AML-193 (cell line): ENCODE data around the gene KIF26A.

Experiments used
- DNase-seq, 2 experiments: peaks; one replicate each; lab custom pipeline; 2025; lab: John Stamatoyannopoulos, UW

The KIF26A gene

DNA sequence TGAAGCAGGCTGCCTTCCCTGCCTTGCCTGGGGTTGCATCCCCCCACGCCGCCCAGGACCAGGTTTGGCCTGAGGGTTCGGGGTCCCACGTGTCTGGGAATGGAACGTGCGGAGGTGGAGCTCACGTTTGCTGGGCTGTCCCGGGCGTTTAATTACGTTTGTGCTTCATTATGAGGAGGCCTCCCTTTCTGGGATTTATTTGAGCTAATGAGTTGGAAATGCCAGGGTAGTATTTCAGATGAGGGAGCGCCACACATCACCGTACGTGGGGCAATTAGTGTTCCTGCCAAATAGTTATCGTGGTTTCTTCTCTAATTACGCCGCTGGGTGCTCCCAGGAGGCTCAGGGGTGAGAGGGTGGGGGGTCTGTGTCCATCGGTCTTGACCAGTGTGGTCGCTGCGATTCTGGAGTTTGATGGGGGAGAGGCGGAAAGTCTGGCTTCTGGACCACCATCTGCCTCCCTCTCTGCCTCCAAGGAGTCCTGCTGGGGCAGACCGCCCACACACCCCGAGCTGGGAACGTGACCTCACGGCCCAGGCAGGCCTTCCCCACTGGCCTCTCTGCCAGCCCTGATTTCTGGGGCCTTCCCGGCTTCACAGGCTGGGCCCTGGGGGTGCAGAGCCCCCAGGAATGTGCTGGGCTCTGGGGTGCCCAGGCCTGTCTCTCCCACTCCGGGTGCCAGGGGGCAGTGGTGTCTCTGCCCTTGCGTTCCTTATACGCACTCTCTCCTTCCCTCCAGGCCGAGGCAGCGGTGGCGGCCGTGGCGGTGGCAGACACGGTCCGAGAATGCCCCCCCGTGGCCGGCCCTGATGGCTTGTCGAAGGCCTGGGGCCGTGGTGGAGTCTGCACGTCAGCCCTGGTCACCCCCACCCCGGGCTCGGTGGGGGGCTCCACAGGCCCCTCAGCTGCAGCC lies 18.9 kb downstream of the KIF26A start:
- DNase-seq, result no peak

- DNase-seq, result no peak
Measured at GRCh38 chr14:104158827-104159798, 20.7 kb downstream of the KIF26A start.

- DNase-seq, result no peak
Measured at GRCh38 chr14:104159990-104160389, 21.6 kb downstream of the KIF26A start.

DNA sequence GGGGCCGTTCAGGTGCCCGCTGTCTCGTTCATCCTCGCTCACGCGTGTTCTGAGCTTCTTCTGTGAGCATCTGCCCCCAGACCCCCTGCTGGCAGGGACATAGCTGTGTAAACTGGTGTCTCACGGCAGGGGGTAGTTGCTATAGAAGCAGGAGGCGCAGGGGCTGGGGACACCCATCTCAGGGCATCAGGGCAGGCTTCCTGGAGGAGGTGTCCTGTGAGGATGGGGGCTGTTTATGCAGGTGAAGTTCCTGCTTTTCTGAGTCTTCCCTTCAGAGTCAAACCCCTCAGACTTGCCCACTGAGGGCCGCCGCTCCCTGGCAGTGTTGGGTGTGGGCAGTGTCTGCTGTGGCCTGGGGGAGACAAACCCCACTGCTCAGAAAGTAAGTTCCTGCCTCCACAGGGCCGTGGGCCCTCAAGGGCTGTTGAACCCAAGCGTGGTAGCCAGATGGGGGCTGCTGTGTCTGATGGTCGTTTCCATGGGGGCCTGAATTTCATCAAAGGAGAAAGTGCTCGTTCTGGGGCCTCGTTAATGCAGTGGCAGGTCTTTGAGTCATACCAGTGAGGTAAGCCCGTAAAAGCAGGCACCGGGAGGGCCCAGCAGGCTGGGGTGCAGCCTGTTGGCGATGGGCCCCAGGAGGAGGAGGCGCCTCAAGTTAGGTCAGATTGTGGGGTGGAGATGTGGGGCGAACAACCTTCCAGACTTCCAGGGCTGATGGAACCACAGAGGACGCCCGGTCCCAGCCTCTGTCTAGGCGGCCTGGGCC lies 23.4 kb downstream of the KIF26A start:
- no peak for DNase-seq

DNA sequence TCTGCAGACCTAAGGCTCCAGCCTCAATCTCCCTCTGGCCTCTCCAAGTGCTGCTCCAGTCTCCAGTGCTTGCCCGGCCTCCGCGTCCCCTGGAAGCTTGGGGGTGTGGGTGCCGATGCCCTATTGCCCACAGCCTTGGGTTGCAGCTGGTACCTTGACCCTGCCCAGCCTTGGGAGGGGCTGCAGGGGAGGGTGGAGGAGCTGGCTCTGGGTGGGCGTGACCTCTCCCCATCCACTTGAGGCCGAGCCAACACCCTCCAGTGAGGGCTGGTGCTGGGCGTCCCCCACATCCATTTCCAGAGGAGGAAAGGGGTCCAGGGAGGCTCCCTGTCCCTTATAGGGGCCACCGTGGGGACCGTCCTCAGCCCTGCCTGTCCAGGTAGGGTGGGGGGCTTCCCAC lies 24.1 kb downstream of the KIF26A start:
- no peak for DNase-seq

DNA sequence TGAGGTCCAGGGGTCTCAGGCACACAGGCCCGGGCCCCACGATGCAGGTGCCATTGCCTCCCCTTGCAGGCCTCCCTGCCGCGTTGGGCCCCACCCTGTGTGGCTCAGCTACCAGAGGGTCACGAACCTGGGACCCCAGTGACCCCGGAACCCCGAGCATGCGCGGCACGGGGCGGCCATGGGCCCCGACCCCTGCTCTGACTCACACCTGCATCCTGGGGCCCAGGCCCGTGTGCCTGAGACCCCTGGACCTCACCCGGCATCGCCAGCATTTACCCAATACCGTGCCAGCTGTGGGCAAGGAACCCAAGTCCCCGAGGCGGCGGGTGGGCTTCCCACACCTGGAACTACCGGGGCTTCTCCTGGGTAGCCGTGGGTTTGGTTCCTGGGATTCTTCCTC lies 25.2 kb downstream of the KIF26A start:
- no peak for DNase-seq

DNA sequence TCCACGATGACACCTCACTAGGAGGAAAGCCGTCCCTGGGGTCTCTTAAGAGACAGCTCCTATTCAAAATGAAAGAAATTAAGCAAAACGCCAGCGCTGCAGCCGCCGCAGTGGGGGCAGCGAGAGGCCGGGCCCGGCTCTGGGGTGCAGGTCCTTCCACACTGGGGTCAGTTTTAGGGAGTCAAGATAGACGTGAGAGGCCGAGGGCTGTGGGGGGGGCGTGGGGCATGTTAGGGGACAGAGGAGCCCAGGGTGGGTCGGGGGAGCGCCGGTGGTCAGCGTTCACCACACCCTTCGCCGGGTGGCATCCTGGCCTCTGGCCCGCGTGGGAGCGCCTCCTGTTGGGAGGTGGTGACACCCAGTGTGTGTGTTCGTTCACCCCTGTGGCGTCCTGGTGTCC lies 25.7 kb downstream of the KIF26A start:
- DNase-seq, result no peak

DNA sequence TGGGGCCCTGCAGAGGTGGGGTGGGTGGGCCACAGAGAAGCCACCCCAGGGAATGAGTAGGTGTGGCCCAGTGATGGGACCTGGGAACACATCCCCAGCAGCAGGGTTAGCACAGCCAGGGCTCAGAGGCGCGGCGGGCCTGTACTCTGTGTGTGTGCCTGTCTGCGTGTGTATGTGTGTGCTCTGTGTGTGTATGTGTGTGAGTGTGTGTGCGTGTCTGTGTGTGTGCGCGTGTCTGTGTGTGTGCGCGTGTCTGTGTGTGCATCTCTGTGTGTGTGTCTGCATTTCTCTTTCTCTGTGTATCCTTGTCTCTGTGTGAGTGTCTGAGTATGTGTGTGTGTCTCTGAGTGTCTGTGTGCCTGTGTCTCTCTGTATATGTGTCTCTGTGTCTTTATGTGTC lies 26.1 kb downstream of the KIF26A start:
- DNase-seq, result no peak

DNA sequence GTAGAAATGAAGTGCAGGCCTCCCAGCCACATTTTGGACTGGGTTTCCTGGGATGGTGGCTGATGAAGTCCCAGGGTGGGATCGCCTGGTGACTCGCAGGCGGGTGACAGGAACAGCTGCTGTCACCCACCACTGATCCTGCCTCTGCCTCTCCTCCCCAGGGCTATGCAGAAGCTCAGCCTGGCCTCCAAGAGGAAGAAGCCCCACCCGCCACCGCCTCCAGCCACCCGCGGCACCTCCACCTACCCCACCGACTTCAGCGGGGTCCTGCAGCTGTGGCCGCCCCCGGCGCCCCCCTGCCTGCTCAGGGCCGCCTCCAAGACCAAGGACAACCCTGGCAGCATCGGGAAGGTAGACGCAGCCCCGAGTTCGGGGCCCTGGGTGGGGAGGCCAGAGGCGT lies 28.3 kb downstream of the KIF26A start:
- DNase-seq, result no peak

- DNase-seq, result no peak
Measured at GRCh38 chr14:104168603-104169002, 30.2 kb downstream of the KIF26A start.

DNA sequence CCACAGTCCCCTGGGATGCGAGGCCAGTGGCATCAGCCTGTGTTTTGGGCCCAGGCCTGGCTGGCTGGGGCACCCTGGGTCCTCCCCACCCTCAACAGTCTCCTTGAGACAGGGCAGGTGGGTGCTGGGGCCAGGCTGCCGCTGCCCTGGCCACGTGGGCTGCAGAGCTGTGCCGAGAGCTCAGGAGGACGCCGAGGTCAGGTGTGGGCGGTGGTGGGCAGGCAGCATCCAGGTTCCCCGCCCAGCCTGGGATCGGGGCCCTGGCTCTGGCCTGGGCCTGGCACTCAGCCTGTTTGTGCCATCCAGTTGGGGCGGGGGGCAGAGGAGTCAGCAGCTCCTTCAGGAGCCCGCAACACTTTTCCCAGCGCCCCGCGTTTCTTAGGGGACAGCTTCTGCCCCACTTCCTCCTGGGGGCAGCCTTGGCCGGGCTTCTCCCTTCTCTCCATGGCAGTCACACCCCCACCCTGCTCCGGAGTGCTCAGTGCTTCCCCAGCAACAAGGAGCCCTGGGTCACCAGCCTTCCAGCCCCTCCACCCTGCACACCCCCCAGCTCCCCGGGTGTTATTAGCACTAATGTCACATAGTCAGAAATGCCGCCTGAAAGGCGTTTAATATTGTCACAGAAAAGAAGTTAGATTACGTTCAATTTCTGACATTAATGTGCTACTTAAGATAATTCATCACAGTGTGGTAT lies 30.8 kb downstream of the KIF26A start:
- DNase-seq, result no peak

GRCh38 chr14:104169699-104170479 lies 31.5 kb downstream of the KIF26A start:
- no peak for DNase-seq

GRCh38 chr14:104171029-104171697 lies 32.8 kb downstream of the KIF26A start:
- DNase-seq, result no peak

DNA sequence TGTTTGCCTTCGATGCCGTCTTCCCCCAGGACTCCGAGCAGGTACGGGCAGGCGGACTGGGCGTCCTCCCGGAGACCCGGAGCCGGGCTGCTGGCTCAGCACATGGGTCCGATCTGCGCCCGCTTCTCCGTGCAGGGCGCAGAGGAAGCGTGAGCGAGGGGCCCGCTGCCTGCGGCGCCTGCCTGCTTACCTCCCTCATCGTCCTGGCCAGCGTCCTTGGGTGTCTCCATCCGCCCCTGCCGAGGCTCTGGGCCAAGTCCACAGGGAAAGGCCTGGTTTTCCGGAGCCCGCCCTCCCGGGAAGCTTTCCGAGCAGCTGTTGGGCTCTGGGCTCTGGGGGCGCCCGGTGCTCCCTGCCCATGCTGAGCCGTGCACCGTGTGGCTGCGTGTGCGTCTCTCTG lies 33.5 kb downstream of the KIF26A start:
- DNase-seq, result no peak

DNA sequence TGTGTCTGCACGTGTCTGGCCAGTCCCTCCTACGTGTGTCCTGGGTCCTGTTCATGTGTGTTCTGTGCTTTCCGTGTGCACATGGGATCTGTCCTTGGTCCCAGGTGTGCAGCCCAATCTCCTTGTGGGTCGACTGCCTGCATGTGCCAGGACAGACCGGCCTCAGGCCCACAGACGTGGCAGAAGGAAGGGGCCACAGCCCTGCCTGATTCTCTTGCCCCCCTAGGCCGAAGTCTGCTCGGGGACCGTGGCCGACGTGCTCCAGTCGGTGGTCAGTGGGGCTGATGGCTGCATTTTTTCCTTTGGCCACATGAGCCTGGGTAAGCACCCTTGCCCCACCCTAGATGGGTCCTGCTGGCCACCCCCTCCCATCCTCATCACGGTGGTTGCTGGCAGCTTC lies 34.0 kb downstream of the KIF26A start:
- no peak for DNase-seq

GRCh38 chr14:104172880-104173279 lies 34.5 kb downstream of the KIF26A start:
- DNase-seq, result no peak

GRCh38 chr14:104174051-104174450 lies 35.7 kb downstream of the KIF26A start:
- DNase-seq, result no peak

GRCh38 chr14:104175041-104175440 lies 36.7 kb downstream of the KIF26A start:
- DNase-seq, result no peak

- DNase-seq, result no peak
Measured at GRCh38 chr14:104175811-104176210, 37.4 kb downstream of the KIF26A start.

- DNase-seq, result no peak
Measured at GRCh38 chr14:104176611-104177010, 38.2 kb downstream of the KIF26A start.
